Keratinocyte (primary cell): ENCODE results near the gene ARHGDIG. TPM values are rescaled to one million over a fixed set of nuclear protein-coding genes. Genes with fewer than 3 reads are reported as not detected.

ENCODE experiments used
- DNase-seq: peaks from one replicate; pipeline ENCODE4 v3.0.0-alpha.2; 2011; ENCODE audit warnings: low read depth, missing footprints, low spot score
- FAIRE-seq: peaks from 2 replicates; lab custom pipeline; 2011; peaks lifted over from hg19 to GRCh38; lab: Jason Lieb, UNC
- H2AFZ ChIP-seq: 2 replicates; pipeline ENCODE4 v1.6.0; 2012; ENCODE audit warnings: low read length, control low read depth, inconsistent platforms; ENCODE audit not compliant: control insufficient read depth
- H3K27ac ChIP-seq: 2 replicates; pipeline ENCODE4 v1.5.1; 2011; ENCODE audit warnings: low read length; ENCODE audit not compliant: control insufficient read depth, insufficient read depth
- H3K27me3 ChIP-seq: 3 replicates; pipeline ENCODE4 v1.6.0; 2011; ENCODE audit warnings: low read length; ENCODE audit not compliant: control insufficient read depth, insufficient read depth; ENCODE audit errors: extremely low read depth
- H3K36me3 ChIP-seq, 2 experiments: 2 replicates in 1 of 2; 3 replicates in 1 of 2; pipeline ENCODE4 v1.5.1; 2011; ENCODE audit warnings: low read length in 2 of 2, mild to moderate bottlenecking in 1 of 2; ENCODE audit not compliant: control insufficient read depth in 2 of 2, insufficient read depth in 2 of 2; ENCODE audit errors: extremely low read depth in 1 of 2
- H3K4me1 ChIP-seq: 3 replicates; pipeline ENCODE4 v1.5.1; 2011; ENCODE audit warnings: low read length; ENCODE audit not compliant: control insufficient read depth, insufficient read depth; ENCODE audit errors: extremely low read depth
- H3K4me2 ChIP-seq: 3 replicates; pipeline ENCODE4 v1.6.0; 2011; ENCODE audit warnings: low read depth, low read length; ENCODE audit not compliant: control insufficient read depth, insufficient read depth; ENCODE audit errors: extremely low read depth
- H3K4me3 ChIP-seq, 3 experiments: fragments of 200-600 bp in 1 of 3; sonication (generic) in 1 of 3; 2 replicates in 2 of 3; 3 replicates in 1 of 3; pipeline ENCODE4 v1.5.1; 2011 to 2016; ENCODE audit warnings: low read length in 3 of 3, mild to moderate bottlenecking in 3 of 3, control low read depth in 2 of 3, inconsistent platforms in 1 of 3, low read depth in 1 of 3, mixed read lengths in 1 of 3, mixed run types in 1 of 3, moderate library complexity in 1 of 3; ENCODE audit not compliant: control insufficient read depth in 2 of 3, insufficient read depth in 2 of 3; ENCODE audit errors: extremely low read depth in 1 of 3
- H3K79me2 ChIP-seq: 2 replicates; pipeline ENCODE4 v1.6.0; 2012; ENCODE audit warnings: low read length; ENCODE audit not compliant: control insufficient read depth, insufficient read depth
- H3K9ac ChIP-seq: 3 replicates; pipeline ENCODE4 v1.6.0; 2011; ENCODE audit warnings: low read length; ENCODE audit not compliant: control insufficient read depth, insufficient read depth; ENCODE audit errors: extremely low read depth
- H3K9me1 ChIP-seq: 3 replicates; pipeline ENCODE4 v1.6.0; 2011; ENCODE audit warnings: low read length; ENCODE audit not compliant: control insufficient read depth, insufficient read depth; ENCODE audit errors: extremely low read depth
- H3K9me3 ChIP-seq: 2 replicates; pipeline ENCODE4 v1.5.1; 2012; ENCODE audit warnings: low read depth, low read length; ENCODE audit not compliant: control insufficient read depth
- H4K20me1 ChIP-seq: 3 replicates; pipeline ENCODE4 v1.6.0; 2011; ENCODE audit warnings: low read length; ENCODE audit not compliant: control insufficient read depth, insufficient read depth; ENCODE audit errors: extremely low read depth
- EZH2 ChIP-seq: IDR thresholded peaks from one replicate; pipeline ENCODE4 v1.6.1; 2012; ENCODE audit warnings: inconsistent platforms, mild to moderate bottlenecking, low read length, moderate library complexity
- dilution Hi-C: fragments of 300-500 bp; cut with MboI; formaldehyde crosslinking; loops from one replicate; pipeline ENCODE4 v1.7.0; 2020; ENCODE audit warnings: low sequenced_read_pairs; ENCODE audit not compliant: extremely low pct_ligation_motif_present
- polyA plus RNA-seq, 5 experiments: library from polyadenylated mRNA; depleted of rRNA in 3 of 5; stranded (reverse) in 3 of 5; stranded (forward) in 1 of 5; unstranded in 1 of 5; fragments of >200 nt; gene quantifications; 1 replicate in 1 of 5; 2 replicates in 3 of 5; 3 replicates in 1 of 5; pipeline versions ENCODE4 v1.2.1 to v1.2.3, GENCODE V29; 2011 to 2012; ENCODE audit warnings: missing spikeins in 2 of 5, low read depth in 1 of 5, low replicate concordance in 1 of 5
- TF ChIP-seq, protein P1 (sequence below), 3 experiments: IDR thresholded peaks in 1 of 3; conservative IDR thresholded peaks in 1 of 3; optimal IDR thresholded peaks in 1 of 3; 2 replicates in 2 of 3; 3 replicates in 1 of 3; pipeline versions ENCODE3 to v1.5.1; 2011; ENCODE audit warnings: low read length in 3 of 3, mild to moderate bottlenecking in 3 of 3, moderate library complexity in 2 of 3, control low read depth in 1 of 3, inconsistent platforms in 1 of 3; ENCODE audit not compliant: insufficient read depth in 2 of 3; ENCODE audit errors: extremely low read depth in 1 of 3

The ARHGDIG gene
- polyA plus RNA-seq, 1 donor (not counting 4 experiments of a cell fraction or from before 2014, with no cell fraction given), result 0.17 TPM

GRCh38 chr16:265002-265529 is 15.3 kb upstream of the ARHGDIG start:
- dilution Hi-C loops, result no loop called here
- DNase-seq, result no peak
- H3K9me3 ChIP-seq, result no peaks in the 10 kb centered on the region
- H3K4me3 ChIP-seq, result no peak overlapping the region
- H3K27me3 ChIP-seq, result peaks cover 15% of the 10 kb centered on the region
- FAIRE-seq, result no peak
- no peaks in the 10 kb centered on the region for H3K79me2 ChIP-seq
- H3K4me2 ChIP-seq, result no peak overlapping the region
- H3K4me1 ChIP-seq, result peaks cover 15% of the 10 kb centered on the region
- H3K36me3 ChIP-seq, result peaks cover 0 to 13% of the 10 kb centered on the region in 2 experiments
- H4K20me1 ChIP-seq, result no peaks in the 10 kb centered on the region
- no peak overlapping the region for H3K9ac ChIP-seq
- TF ChIP-seq EZH2, result no peak
- TF ChIP-seq, protein P1, sequence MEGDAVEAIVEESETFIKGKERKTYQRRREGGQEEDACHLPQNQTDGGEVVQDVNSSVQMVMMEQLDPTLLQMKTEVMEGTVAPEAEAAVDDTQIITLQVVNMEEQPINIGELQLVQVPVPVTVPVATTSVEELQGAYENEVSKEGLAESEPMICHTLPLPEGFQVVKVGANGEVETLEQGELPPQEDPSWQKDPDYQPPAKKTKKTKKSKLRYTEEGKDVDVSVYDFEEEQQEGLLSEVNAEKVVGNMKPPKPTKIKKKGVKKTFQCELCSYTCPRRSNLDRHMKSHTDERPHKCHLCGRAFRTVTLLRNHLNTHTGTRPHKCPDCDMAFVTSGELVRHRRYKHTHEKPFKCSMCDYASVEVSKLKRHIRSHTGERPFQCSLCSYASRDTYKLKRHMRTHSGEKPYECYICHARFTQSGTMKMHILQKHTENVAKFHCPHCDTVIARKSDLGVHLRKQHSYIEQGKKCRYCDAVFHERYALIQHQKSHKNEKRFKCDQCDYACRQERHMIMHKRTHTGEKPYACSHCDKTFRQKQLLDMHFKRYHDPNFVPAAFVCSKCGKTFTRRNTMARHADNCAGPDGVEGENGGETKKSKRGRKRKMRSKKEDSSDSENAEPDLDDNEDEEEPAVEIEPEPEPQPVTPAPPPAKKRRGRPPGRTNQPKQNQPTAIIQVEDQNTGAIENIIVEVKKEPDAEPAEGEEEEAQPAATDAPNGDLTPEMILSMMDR (optimal IDR thresholded peaks at IDR 0.05 in 1 of 3, IDR thresholded peaks at IDR 0.05 in 1 of 3, conservative IDR thresholded peaks at IDR 0.05 in 1 of 3; ENCODE audit: extremely low read depth in 1 of 3, insufficient read depth in 2 of 3, low read length in 3 of 3), result no peak
- H3K27ac ChIP-seq, result no peak overlapping the region
- H3K9me1 ChIP-seq, result no peaks in the 10 kb centered on the region
- H2AFZ ChIP-seq, result no peak overlapping the region

DNA sequence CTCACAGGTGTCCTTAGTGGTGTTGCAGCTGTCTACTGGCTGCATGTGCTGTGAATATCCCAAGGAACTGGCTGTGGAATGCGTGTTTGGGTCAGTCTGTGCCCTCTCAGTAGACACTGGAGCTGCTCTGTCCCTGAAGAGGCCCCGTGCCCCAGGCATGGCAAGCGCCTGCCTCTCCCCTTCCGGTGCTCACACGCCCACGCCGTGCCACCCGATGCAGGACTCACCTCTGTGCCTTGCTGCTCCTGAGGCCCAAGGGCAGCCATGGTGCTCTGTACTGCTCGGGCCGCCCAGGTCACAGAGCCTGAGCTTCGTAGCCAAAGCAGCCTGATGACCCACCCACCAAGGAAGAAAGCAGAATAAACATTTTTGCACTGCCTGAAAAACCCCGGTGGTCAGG is 14.7 kb upstream of the ARHGDIG start:
- no peaks in the 10 kb centered on the region for H3K79me2 ChIP-seq
- H3K4me1 ChIP-seq, result peaks cover 15% of the 10 kb centered on the region
- peaks cover 15% of the 10 kb centered on the region for H3K27me3 ChIP-seq
- H3K36me3 ChIP-seq, result peaks cover 0 to 13% of the 10 kb centered on the region in 2 experiments
- no peaks in the 10 kb centered on the region for H3K9me1 ChIP-seq
- FAIRE-seq (no peak), DNase-seq (no peak)
- no peak overlapping the region for H3K27ac ChIP-seq
- H3K9me3 ChIP-seq, result no peaks in the 10 kb centered on the region
- H3K4me3 ChIP-seq, result no peak overlapping the region
- no peaks in the 10 kb centered on the region for H4K20me1 ChIP-seq
- dilution Hi-C loops, result no loop called here
- TF ChIP-seq, protein P1 (optimal IDR thresholded peaks at IDR 0.05 in 1 of 3, IDR thresholded peaks at IDR 0.05 in 1 of 3, conservative IDR thresholded peaks at IDR 0.05 in 1 of 3; ENCODE audit: extremely low read depth in 1 of 3, insufficient read depth in 2 of 3, low read length in 3 of 3), result no peak
- no peak for TF ChIP-seq EZH2
- no peak overlapping the region for H2AFZ ChIP-seq
- no peak overlapping the region for H3K9ac ChIP-seq
- H3K4me2 ChIP-seq, result no peak overlapping the region
